SHP77 treated with DMSO at 0.1 percent for 48 hours (cell line): ENCODE data around the gene PPCS.
A peak's percentile ranks its signal among the peaks of the same experiment; 100 is the strongest.

Source experiments
- DNase-seq: peaks from one replicate; lab custom pipeline; 2025; lab: John Stamatoyannopoulos, UW

Gene PPCS

DNA sequence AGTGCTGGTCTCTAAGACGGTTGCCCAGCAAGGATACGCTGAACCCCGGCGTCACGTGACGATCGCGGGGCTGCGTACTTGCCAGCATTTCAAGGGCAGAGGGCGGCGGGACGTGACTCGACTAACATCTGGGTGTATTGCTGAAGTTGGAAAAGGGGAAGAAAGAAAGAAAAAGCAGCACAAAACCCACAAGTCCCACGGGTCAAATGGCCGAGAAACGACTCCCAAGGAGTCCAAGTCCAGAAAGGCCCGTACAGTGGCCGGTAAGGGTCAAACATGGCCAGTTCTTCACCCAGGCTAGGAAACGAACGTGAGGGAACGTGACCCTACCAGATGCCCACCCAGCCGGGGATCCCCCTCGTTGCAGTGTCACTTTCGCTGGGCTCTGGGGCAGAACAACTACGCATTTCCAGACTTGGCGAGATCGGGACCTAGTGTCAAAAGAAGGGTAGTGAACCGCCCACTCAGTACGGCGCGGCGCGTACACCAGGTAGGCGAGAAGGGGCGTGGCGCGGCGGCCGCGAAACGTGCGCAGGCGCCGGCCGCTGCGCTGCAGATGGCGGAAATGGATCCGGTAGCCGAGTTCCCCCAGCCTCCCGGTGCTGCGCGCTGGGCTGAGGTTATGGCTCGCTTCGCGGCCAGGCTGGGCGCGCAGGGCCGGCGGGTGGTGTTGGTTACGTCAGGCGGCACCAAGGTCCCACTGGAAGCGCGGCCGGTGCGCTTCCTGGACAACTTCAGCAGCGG is at the start of gene PPCS, which contains the start of gene ZMYND12:
TSS of gene PPCS (plus strand) at position 534 of the 744 bp plus-strand sequence. CDS start at position 557, 23 bp downstream.
TSS of gene ZMYND12 (minus strand) at position 13 of the 744 bp plus-strand sequence. CDS start 25 bp downstream, outside the sequence.
- peak; percentile 79 for DNase-seq

DNA sequence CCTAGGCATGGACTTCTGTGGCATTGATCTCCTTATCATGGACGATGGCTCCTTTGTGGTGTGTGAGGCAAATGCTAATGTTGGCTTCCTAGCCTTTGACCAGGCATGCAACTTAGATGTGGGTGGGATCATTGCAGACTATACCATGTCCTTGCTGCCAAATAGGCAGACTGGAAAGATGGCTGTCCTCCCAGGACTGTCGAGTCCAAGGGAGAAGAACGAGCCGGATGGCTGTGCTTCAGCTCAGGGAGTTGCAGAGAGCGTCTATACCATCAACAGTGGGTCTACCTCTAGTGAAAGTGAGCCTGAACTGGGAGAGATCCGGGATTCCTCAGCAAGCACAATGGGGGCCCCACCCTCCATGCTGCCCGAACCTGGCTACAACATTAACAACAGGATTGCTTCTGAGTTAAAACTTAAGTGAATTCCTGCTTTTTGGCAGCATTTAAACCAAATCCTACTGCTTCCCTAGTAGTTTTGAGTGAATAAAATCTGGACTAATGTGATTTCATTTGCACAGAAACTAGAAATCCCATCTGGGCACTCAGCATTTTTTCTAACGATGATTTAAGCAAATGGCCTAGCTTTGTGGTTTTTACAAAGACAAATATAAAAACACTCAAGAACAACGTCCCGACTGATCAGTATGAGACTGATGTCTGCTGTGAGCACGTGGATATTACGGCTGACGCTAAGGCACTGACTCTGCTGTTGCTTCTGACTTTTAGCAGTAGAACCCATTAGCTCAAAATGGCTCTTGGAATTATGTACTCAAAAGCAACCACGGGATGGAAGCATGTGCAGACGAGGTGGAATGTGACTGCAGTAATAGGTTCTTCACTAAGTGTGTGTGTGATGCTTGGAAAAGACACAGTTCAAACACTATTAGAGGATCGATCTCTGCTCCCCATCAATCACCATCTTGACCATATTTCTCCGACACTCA is 41.5 kb upstream of the PPCS start:
- DNase-seq = no peak

- no peak for DNase-seq
Observed at GRCh38 chr1:42417166-42417565, 39.2 kb upstream of the PPCS start.

GRCh38 chr1:42418516-42418915 is 37.8 kb upstream of the PPCS start:
- DNase-seq = no peak

GRCh38 chr1:42419126-42419821 is 37.1 kb upstream of the PPCS start:
- DNase-seq = peak; percentile 3

DNA sequence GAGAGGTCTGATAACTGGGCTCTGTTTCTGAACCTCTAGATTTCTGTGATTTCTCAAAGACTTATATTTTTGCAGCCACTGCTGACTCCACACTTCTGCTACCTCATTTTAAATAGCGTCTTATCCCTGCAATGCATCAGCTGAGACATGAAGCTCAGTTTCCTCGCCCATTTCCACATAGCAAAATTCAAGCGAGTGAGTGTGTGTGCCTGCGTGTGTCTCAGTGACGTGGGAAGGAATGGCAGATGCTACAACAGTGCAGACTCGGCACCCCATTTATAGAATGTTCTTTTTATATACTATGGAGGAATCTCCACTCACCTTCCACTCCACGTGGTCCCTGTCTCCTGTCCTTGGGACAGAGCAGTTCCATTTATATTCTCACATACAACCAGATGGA is 36.2 kb upstream of the PPCS start:
- DNase-seq = no peak

- DNase-seq = peak; percentile 92
Observed at GRCh38 chr1:42420911-42421585, 35.3 kb upstream of the PPCS start.

- no peak for DNase-seq
Observed at GRCh38 chr1:42422737-42423136, 33.6 kb upstream of the PPCS start.

- DNase-seq = peak; percentile 26
Observed at GRCh38 chr1:42423681-42424080, 32.7 kb upstream of the PPCS start.

DNA sequence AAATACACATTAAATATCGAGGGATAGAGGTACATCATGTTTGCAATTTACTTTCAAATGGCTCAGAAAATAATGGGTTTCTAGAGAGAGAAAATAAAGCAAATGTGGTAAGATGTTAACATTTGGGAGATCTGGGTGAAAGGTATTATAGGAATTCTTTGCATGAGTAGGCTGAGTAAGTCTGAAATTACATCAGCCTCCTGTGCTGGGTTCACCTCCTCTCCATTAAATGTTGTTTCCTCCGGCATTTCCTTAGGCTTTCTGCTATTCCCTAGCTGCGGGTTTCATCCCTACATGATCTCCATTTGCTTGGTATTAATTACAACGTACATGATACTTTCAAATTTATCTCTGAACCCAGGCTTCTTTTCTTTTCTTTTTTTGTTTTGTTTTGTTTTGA is 32.1 kb upstream of the PPCS start:
- no peak for DNase-seq

GRCh38 chr1:42427240-42427639 is 29.1 kb upstream of the PPCS start:
- DNase-seq = no peak

- DNase-seq = no peak
Observed at GRCh38 chr1:42429603-42430002, 26.7 kb upstream of the PPCS start.

DNA sequence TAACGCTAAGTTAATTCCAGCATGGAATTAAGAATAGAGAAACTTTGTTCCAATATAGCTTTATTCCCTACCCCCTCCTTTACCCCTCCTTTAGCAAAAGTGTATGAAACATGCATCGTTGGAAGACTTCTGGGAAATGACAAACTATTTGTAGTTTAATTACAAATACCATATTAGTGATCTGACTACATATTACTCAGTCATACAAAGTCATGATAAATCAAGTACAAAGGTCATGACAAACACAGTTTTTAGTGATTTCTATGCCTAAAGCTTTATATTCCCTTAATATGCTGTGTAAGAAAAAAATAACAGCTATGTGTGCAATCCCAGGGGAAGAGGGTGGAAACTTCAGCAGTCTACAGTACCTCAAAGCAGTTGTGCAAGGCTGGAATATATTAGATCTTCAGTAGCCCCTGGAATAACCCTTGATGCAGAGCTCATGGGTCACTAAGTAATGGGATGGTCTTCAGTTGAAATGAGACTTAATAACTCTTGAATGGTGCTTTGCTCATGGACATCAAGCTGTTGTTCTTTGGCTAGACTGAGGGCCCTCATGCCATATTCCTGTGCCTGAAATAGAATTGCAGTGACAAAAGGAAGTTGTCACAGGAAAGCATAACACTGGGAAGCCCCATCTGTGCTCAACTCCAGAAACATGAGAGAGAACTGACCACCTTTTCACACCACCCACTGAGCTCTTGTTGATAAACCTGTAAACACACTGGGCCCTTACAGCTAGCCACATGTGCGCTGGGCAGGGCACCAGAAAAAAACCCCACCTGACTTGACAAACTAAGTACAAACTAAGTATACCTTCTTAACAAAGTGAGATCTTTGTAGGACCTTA is 25.8 kb upstream of the PPCS start:
- no peak for DNase-seq

DNA sequence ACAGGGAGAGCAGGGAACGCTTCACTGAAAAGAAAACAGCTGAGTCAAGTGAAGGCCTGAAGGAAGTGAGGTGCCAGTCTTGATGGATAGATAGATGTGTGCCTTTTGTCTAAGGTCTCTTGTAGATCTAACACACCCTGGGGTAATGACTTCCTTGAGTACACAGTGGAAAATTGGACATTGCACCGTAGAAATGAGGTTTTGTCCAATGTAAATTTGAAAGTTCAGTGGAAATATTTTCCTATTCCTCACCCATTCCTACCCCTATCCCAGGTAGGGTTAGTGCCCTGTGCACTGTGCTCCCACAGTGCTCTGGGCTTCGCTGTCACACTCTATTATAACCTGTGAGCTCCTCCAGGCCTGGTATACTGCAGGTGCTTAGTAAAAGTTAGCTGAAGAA is 24.8 kb upstream of the PPCS start:
- no peak for DNase-seq

DNA sequence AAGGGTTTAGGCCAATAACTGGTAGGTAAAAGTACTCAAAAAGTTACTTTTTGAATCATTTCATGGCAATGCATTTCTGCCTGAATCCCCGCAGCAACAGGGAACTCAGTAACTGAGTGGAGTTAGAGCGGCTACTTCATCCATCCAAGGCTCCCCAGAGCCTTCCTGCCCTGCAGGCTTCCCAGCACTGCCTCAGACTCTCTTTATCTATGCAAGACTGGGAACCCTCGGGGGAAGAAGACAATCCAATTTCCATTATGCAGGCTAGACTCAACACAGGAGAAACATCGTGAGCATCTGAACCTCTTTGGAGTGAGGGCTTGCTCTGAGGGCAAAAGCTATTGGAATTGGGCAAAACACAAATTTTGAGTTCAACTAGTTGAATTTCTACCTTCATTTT is 23.6 kb upstream of the PPCS start:
- DNase-seq = no peak

- no peak for DNase-seq
Observed at GRCh38 chr1:42433369-42433768, 23.0 kb upstream of the PPCS start.

GRCh38 chr1:42434340-42434739 is 22.0 kb upstream of the PPCS start:
- no peak for DNase-seq

DNA sequence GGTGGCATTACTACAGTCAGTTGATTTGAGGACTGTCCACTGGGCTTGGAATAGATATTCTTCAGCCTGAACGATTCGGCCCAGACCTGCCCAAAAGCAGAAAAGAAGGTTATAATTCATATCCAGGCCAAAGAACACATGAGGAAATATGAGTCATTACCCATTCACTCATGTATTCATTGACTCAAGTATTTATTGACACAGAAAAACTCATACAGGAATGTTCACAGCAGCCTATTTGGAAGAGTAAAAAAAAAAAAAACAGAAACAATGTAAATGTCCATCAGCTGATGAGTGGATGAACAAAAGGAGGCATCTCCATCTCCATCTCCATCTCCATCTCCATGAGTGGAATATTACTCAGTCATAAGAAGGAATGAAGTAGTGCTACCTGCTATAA is 16.4 kb upstream of the PPCS start:
- no peak for DNase-seq

- no peak for DNase-seq
Observed at GRCh38 chr1:42442662-42443061, 13.7 kb upstream of the PPCS start.

DNA sequence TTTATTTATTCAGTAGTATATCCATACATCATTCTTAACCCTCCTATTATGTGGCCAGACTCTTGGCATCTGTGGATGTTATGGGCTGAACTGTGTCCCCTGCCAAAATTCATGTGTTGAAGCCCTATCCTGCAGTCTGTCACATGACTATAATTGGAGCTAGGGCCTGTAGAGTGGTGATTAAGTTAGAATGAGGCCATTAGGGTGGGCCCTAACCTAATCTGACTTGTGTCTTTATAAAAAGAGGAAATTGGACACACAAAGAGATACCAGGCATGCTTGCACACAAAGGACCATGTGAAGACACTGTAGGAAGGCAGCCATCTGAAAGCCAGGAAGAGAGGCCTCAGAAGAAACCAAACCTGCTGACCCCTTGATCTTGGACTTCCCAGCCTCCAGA is 7.1 kb upstream of the PPCS start:
- DNase-seq = no peak

DNA sequence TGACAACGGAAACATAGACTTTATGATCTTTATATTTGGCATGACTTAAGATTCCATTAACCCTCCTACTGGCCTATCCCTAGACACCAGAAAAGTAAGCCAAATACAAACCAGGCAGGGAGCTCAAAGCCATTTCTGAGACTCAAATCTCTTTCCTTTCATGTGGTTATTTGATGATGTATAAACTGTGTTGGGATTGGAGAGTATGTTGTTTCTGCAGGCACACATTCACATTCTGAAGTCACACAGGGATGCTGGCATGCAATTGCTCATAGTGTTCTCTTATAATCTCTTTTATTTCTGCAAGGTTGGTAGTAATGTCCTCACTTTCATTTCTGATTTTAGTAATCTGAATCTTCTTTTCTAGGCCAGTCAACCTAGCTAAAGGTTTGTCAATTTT is 6.3 kb upstream of the PPCS start:
- no peak for DNase-seq
